ENCODE data around the gene OR1J1. TPM values are rescaled to one million over a fixed set of nuclear protein-coding genes. Genes with fewer than 3 reads are reported as not detected.

The OR1J1 gene
- total RNA-seq, 1 donor, result not detected

DNA sequence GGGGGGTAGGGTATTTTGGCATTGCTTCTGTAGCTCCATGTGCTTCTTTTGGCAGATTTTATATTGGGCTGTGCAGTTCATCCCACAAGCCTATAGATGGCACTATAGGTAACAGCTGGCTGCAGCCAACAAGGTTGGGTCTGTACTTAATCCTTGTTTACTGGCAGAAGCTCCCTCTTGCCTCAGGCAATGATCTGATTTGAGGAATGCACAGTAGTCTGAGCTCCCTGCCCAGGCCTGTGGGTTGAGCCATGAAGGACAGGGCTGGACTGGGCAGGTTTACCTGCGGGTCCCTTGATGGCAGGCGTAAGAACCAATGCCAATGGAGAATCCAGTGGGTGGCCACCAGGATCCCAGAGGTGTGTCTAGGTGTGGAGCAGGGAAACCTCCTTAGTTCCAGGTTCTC, 21.2 kb upstream of the OR1J1 start:
- H2AFZ ChIP-seq (ENCODE audit: low read length), result no peak overlapping the region
- no peaks in the 10 kb centered on the region for H3K4me1 ChIP-seq (ENCODE audit: insufficient read depth, low read length)
- peak; percentile 41 for DNase-seq (ENCODE audit: insufficient read length, low spot score, missing footprints)
- no peak overlapping the region for H3K4me3 ChIP-seq (ENCODE audit: insufficient read depth, low read length)
- H3K36me3 ChIP-seq (ENCODE audit: insufficient read depth, low read length), result no peaks in the 10 kb centered on the region
- H3K9me3 ChIP-seq (ENCODE audit: low read depth, low read length), result no peaks in the 10 kb centered on the region
- H3K27me3 ChIP-seq (ENCODE audit: insufficient read depth, low read length), result no peaks in the 10 kb centered on the region
- no peaks in the 10 kb centered on the region for H3K79me2 ChIP-seq (ENCODE audit: insufficient read depth, low read length)
- no peak overlapping the region for H3K27ac ChIP-seq (ENCODE audit: low read depth, low read length)
- TF ChIP-seq, protein P1, sequence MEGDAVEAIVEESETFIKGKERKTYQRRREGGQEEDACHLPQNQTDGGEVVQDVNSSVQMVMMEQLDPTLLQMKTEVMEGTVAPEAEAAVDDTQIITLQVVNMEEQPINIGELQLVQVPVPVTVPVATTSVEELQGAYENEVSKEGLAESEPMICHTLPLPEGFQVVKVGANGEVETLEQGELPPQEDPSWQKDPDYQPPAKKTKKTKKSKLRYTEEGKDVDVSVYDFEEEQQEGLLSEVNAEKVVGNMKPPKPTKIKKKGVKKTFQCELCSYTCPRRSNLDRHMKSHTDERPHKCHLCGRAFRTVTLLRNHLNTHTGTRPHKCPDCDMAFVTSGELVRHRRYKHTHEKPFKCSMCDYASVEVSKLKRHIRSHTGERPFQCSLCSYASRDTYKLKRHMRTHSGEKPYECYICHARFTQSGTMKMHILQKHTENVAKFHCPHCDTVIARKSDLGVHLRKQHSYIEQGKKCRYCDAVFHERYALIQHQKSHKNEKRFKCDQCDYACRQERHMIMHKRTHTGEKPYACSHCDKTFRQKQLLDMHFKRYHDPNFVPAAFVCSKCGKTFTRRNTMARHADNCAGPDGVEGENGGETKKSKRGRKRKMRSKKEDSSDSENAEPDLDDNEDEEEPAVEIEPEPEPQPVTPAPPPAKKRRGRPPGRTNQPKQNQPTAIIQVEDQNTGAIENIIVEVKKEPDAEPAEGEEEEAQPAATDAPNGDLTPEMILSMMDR (IDR thresholded peaks at IDR 0.05; ENCODE audit: extremely low read depth, low read depth, low read length), result peak; percentile 80
- no peaks in the 10 kb centered on the region for H4K20me1 ChIP-seq (ENCODE audit: insufficient read depth, low read length)
- no peak overlapping the region for H3K4me2 ChIP-seq (ENCODE audit: insufficient read depth, low read length)

GRCh38 chr9:122479062-122479461, 1.3 kb upstream of the OR1J1 start:
- TF ChIP-seq, protein P1 (IDR thresholded peaks at IDR 0.05; ENCODE audit: extremely low read depth, low read depth, low read length), result no peak
- DNase-seq (ENCODE audit: insufficient read length, low spot score, missing footprints), result no peak
- Histone ChIP-seq H2AFZ (ENCODE audit: low read length) (no peak overlapping the region), H3K27ac (ENCODE audit: low read depth, low read length) (no peak overlapping the region), H3K79me2 (ENCODE audit: insufficient read depth, low read length) (no peaks in the 10 kb centered on the region), H4K20me1 (ENCODE audit: insufficient read depth, low read length) (no peaks in the 10 kb centered on the region), H3K9me3 (ENCODE audit: low read depth, low read length) (no peaks in the 10 kb centered on the region), H3K4me3 (ENCODE audit: insufficient read depth, low read length) (no peak overlapping the region), H3K4me2 (ENCODE audit: insufficient read depth, low read length) (no peak overlapping the region), H3K4me1 (ENCODE audit: insufficient read depth, low read length) (no peaks in the 10 kb centered on the region), H3K27me3 (ENCODE audit: insufficient read depth, low read length) (peaks cover 9% of the 10 kb centered on the region), H3K36me3 (ENCODE audit: insufficient read depth, low read length) (no peaks in the 10 kb centered on the region)

DNA sequence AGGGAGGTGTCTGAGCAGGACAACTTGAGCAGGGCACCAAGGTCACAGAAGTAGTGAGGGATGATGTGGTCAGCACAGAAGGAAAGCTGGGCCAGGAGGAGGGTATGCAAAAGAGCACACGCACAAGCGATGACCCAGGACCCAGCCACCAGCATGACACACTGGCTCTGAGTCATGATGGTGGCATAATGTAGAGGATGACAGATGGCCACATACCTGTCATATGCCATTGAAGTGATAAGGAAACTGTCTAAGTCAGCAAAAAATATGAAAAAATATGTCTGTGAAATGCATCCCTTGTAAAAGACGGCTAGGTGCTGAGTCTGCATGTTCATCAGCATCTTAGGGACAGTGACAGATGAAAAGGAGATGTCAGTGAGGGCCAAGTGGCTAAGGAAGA, 380 bp downstream of the OR1J1 start:
- Histone ChIP-seq H3K27me3 (ENCODE audit: insufficient read depth, low read length) (peaks cover 12% of the 10 kb centered on the region), H3K79me2 (ENCODE audit: insufficient read depth, low read length) (no peaks in the 10 kb centered on the region), H2AFZ (ENCODE audit: low read length) (no peak overlapping the region), H4K20me1 (ENCODE audit: insufficient read depth, low read length) (no peaks in the 10 kb centered on the region), H3K27ac (ENCODE audit: low read depth, low read length) (no peak overlapping the region), H3K36me3 (ENCODE audit: insufficient read depth, low read length) (no peaks in the 10 kb centered on the region), H3K9me3 (ENCODE audit: low read depth, low read length) (no peaks in the 10 kb centered on the region), H3K4me2 (ENCODE audit: insufficient read depth, low read length) (no peak overlapping the region), H3K4me3 (ENCODE audit: insufficient read depth, low read length) (no peak overlapping the region), H3K4me1 (ENCODE audit: insufficient read depth, low read length) (no peaks in the 10 kb centered on the region)
- DNase-seq (ENCODE audit: insufficient read length, low spot score, missing footprints), result no peak
- TF ChIP-seq, protein P1 (IDR thresholded peaks at IDR 0.05; ENCODE audit: extremely low read depth, low read depth, low read length), result no peak

GRCh38 chr9:122475717-122476116, 2.0 kb downstream of the OR1J1 start:
- TF ChIP-seq, protein P1 (IDR thresholded peaks at IDR 0.05; ENCODE audit: extremely low read depth, low read depth, low read length), result no peak
- Histone ChIP-seq H3K4me1 (ENCODE audit: insufficient read depth, low read length) (no peaks in the 10 kb centered on the region), H2AFZ (ENCODE audit: low read length) (no peak overlapping the region), H3K27me3 (ENCODE audit: insufficient read depth, low read length) (peaks cover 12% of the 10 kb centered on the region), H4K20me1 (ENCODE audit: insufficient read depth, low read length) (no peaks in the 10 kb centered on the region), H3K4me3 (ENCODE audit: insufficient read depth, low read length) (no peak overlapping the region), H3K79me2 (ENCODE audit: insufficient read depth, low read length) (no peaks in the 10 kb centered on the region), H3K36me3 (ENCODE audit: insufficient read depth, low read length) (no peaks in the 10 kb centered on the region), H3K27ac (ENCODE audit: low read depth, low read length) (no peak overlapping the region), H3K4me2 (ENCODE audit: insufficient read depth, low read length) (no peak overlapping the region), H3K9me3 (ENCODE audit: low read depth, low read length) (no peaks in the 10 kb centered on the region)
- no peak for DNase-seq (ENCODE audit: insufficient read length, low spot score, missing footprints)

All from osteoblast (primary cell).